ENCODE measurements around the gene GADD45GIP1.
A peak's percentile ranks its signal among the peaks of the same experiment; 100 is the strongest.

The GADD45GIP1 gene

GRCh38 chr19:12944104-12944674 is 12.8 kb downstream of the GADD45GIP1 start:
- Mint-ChIP-seq H3K9me3 (ENCODE audit: low read depth) (no peaks in the 10 kb centered on the region), H3K4me1 (ENCODE audit: low read depth) (peaks cover 59% of the 10 kb centered on the region), H3K4me3 (no peak overlapping the region), H3K27me3 (no peaks in the 10 kb centered on the region), H3K27ac (peak overlapping the region; percentile 94), H3K36me3 (peaks cover 13% of the 10 kb centered on the region)

- Mint-ChIP-seq H3K36me3 (peaks cover 16% of the 10 kb centered on the region), H3K27ac (peak overlapping the region; percentile 70), H3K4me1 (ENCODE audit: low read depth) (peaks cover 59% of the 10 kb centered on the region), H3K9me3 (ENCODE audit: low read depth) (no peaks in the 10 kb centered on the region), H3K27me3 (no peaks in the 10 kb centered on the region), H3K4me3 (peak overlapping the region; percentile 67)
Measured at GRCh38 chr19:12943437-12944044, 13.5 kb downstream of the GADD45GIP1 start.

- Mint-ChIP-seq H3K4me3 (peak overlapping the region; percentile 99), H3K4me1 (ENCODE audit: low read depth) (peaks cover 59% of the 10 kb centered on the region), H3K27ac (peak overlapping the region; percentile 82), H3K27me3 (no peaks in the 10 kb centered on the region), H3K9me3 (ENCODE audit: low read depth) (no peaks in the 10 kb centered on the region), H3K36me3 (peaks cover 13% of the 10 kb centered on the region)
Measured at GRCh38 chr19:12940897-12941296, 16.1 kb downstream of the GADD45GIP1 start.

- Mint-ChIP-seq H3K27me3 (no peaks in the 10 kb centered on the region), H3K27ac (peak overlapping the region; percentile 98), H3K4me1 (ENCODE audit: low read depth) (peaks cover 56% of the 10 kb centered on the region), H3K4me3 (peak overlapping the region; percentile 99), H3K36me3 (peaks cover 13% of the 10 kb centered on the region), H3K9me3 (ENCODE audit: low read depth) (no peaks in the 10 kb centered on the region)
Measured at GRCh38 chr19:12939975-12940423, 17.0 kb downstream of the GADD45GIP1 start.

- Mint-ChIP-seq H3K36me3 (peaks cover 13% of the 10 kb centered on the region), H3K4me1 (ENCODE audit: low read depth) (peaks cover 51% of the 10 kb centered on the region), H3K4me3 (peak overlapping the region; percentile 99), H3K27me3 (no peaks in the 10 kb centered on the region), H3K9me3 (ENCODE audit: low read depth) (no peaks in the 10 kb centered on the region), H3K27ac (peak overlapping the region; percentile 98)
Measured at GRCh38 chr19:12938779-12939601, 18.0 kb downstream of the GADD45GIP1 start.

GRCh38 chr19:12937927-12938778 is 18.9 kb downstream of the GADD45GIP1 start, which contains the start of gene CALR:
TSS of gene CALR (plus strand) at chr19:12938609. CDS start at chr19:12938680, 71 bp downstream.
- no peaks in the 10 kb centered on the region for H3K9me3 Mint-ChIP-seq (ENCODE audit: low read depth)
- H3K4me1 Mint-ChIP-seq (ENCODE audit: low read depth) = peaks cover 50% of the 10 kb centered on the region
- H3K27me3 Mint-ChIP-seq = no peaks in the 10 kb centered on the region
- H3K36me3 Mint-ChIP-seq = peaks cover 13% of the 10 kb centered on the region
- peak within 1 kb of the TSS; percentile 98 for H3K27ac Mint-ChIP-seq
- H3K4me3 Mint-ChIP-seq = peak within 1 kb of the TSS; percentile 99

GRCh38 chr19:12937093-12937926 is 19.7 kb downstream of the GADD45GIP1 start:
- H3K4me1 Mint-ChIP-seq (ENCODE audit: low read depth) = peaks cover 53% of the 10 kb centered on the region
- peak overlapping the region; percentile 98 for H3K27ac Mint-ChIP-seq
- H3K36me3 Mint-ChIP-seq = peaks cover 17% of the 10 kb centered on the region
- no peaks in the 10 kb centered on the region for H3K27me3 Mint-ChIP-seq
- no peaks in the 10 kb centered on the region for H3K9me3 Mint-ChIP-seq (ENCODE audit: low read depth)
- H3K4me3 Mint-ChIP-seq = peak overlapping the region; percentile 99

- Mint-ChIP-seq H3K27ac (peak overlapping the region; percentile 22), H3K4me3 (peak overlapping the region; percentile 40), H3K27me3 (no peaks in the 10 kb centered on the region), H3K9me3 (ENCODE audit: low read depth) (no peaks in the 10 kb centered on the region), H3K36me3 (peaks cover 17% of the 10 kb centered on the region), H3K4me1 (ENCODE audit: low read depth) (peaks cover 53% of the 10 kb centered on the region)
Measured at GRCh38 chr19:12936582-12936981, 20.4 kb downstream of the GADD45GIP1 start.

- Mint-ChIP-seq H3K27me3 (no peaks in the 10 kb centered on the region), H3K9me3 (ENCODE audit: low read depth) (no peaks in the 10 kb centered on the region), H3K36me3 (peaks cover 16% of the 10 kb centered on the region), H3K4me1 (ENCODE audit: low read depth) (peaks cover 44% of the 10 kb centered on the region), H3K4me3 (no peak overlapping the region), H3K27ac (no peak overlapping the region)
Measured at GRCh38 chr19:12935071-12935470, 22.0 kb downstream of the GADD45GIP1 start.

GRCh38 chr19:12933287-12934072 is 23.5 kb downstream of the GADD45GIP1 start, which contains the start of gene FARSA:
TSS of gene FARSA (minus strand) at chr19:12933711. CDS start at chr19:12933696, 15 bp downstream.
- Mint-ChIP-seq H3K27me3 (no peaks in the 10 kb centered on the region), H3K9me3 (ENCODE audit: low read depth) (no peaks in the 10 kb centered on the region), H3K4me3 (peak within 1 kb of the TSS; percentile 97), H3K4me1 (ENCODE audit: low read depth) (peaks cover 37% of the 10 kb centered on the region), H3K36me3 (peaks cover 6% of the 10 kb centered on the region), H3K27ac (peak within 1 kb of the TSS; percentile 93)

- H3K27me3 Mint-ChIP-seq = no peaks in the 10 kb centered on the region
Measured at GRCh38 chr19:12932392-12933286, 24.4 kb downstream of the GADD45GIP1 start.

GRCh38 chr19:12930002-12930645 is 26.9 kb downstream of the GADD45GIP1 start:
- peaks cover 9% of the 10 kb centered on the region for H3K36me3 Mint-ChIP-seq
- no peaks in the 10 kb centered on the region for H3K27me3 Mint-ChIP-seq
- no peak overlapping the region for H3K4me3 Mint-ChIP-seq
- no peaks in the 10 kb centered on the region for H3K9me3 Mint-ChIP-seq (ENCODE audit: low read depth)
- H3K4me1 Mint-ChIP-seq (ENCODE audit: low read depth) = peaks cover 22% of the 10 kb centered on the region
- no peak overlapping the region for H3K27ac Mint-ChIP-seq

More at GRCh38 chr19:12932392-12933286, 24.4 kb downstream of the GADD45GIP1 start:
- Mint-ChIP-seq H3K9me3 (ENCODE audit: low read depth) (no peaks in the 10 kb centered on the region), H3K27ac (peak overlapping the region; percentile 93), H3K36me3 (peaks cover 6% of the 10 kb centered on the region), H3K4me3 (peak overlapping the region; percentile 97), H3K4me1 (ENCODE audit: low read depth) (peaks cover 34% of the 10 kb centered on the region)
